HepG2 (cell line): ENCODE measurements around the gene B4GALT3. TPM values are rescaled to one million over a fixed set of nuclear protein-coding genes. Genes with fewer than 3 reads are reported as not detected.

Experiments used
- ATF7 ChIP-seq, 2 experiments: fragments of 450-650 bp in 1 of 2; sonication (generic) in 1 of 2; formaldehyde crosslinking in 1 of 2; IDR thresholded peaks; 2 replicates each; pipeline versions ENCODE4 v1.4.0 to v1.6.1; 2016 to 2020; ENCODE audit warnings: antibody characterized with exemption in 1 of 2, mild to moderate bottlenecking in 1 of 2, missing genetic modification reagents in 1 of 2
- CBX2 ChIP-seq, 2 experiments: fragments of 200-600 bp in 1 of 2; sonication (generic); formaldehyde crosslinking in 1 of 2; IDR thresholded peaks; 2 replicates each; pipeline versions ENCODE4 v1.7.0 to v1.8.1; 2018 to 2022; ENCODE audit warnings: low read depth in 2 of 2, low read length in 1 of 2, mild to moderate bottlenecking in 1 of 2, missing genetic modification reagents in 1 of 2
- CSRNP1 ChIP-seq: sonication (generic); formaldehyde crosslinking; IDR thresholded peaks from 2 replicates; pipeline ENCODE4 v1.8.1; 2023; ENCODE audit warnings: mild to moderate bottlenecking, missing genetic modification reagents
- FUBP1 ChIP-seq: sonication (generic); formaldehyde crosslinking; IDR thresholded peaks from 2 replicates; pipeline ENCODE4 v1.5.1; 2020; ENCODE audit warnings: missing genetic modification reagents, mild to moderate bottlenecking, borderline replicate concordance
- GTF3A ChIP-seq: sonication (generic); formaldehyde crosslinking; conservative IDR thresholded peaks from 2 replicates; pipeline ENCODE4 v1.4.0; 2020; ENCODE audit warnings: mild to moderate bottlenecking, missing genetic modification reagents
- IRX3 ChIP-seq: sonication (generic); formaldehyde crosslinking; IDR thresholded peaks from 2 replicates; pipeline ENCODE4 v1.8.1; 2023; ENCODE audit warnings: mild to moderate bottlenecking, low read depth, missing genetic modification reagents, borderline replicate concordance
- KDM2A ChIP-seq: sonication (generic); formaldehyde crosslinking; IDR thresholded peaks from 2 replicates; pipeline ENCODE4 v1.4.0; 2020; ENCODE audit warnings: low read depth, missing genetic modification reagents, borderline replicate concordance
- KLF11 ChIP-seq: IDR thresholded peaks from 2 replicates; pipeline ENCODE4 v1.6.1; 2016; ENCODE audit warnings: missing compliant biosample characterization
- MTERF4 ChIP-seq: sonication (generic); formaldehyde crosslinking; IDR thresholded peaks from 2 replicates; pipeline ENCODE4 v1.8.0; 2023; ENCODE audit warnings: mild to moderate bottlenecking, missing genetic modification reagents
- MXD3 ChIP-seq: IDR thresholded peaks from 2 replicates; pipeline ENCODE4 v1.6.1; 2016; ENCODE audit warnings: mild to moderate bottlenecking, missing biosample characterization, missing genetic modification reagents
- POLR2G ChIP-seq: fragments of 200-400 bp; formaldehyde crosslinking; IDR thresholded peaks from 2 replicates; pipeline ENCODE4 v1.6.1; 2018; ENCODE audit warnings: mild to moderate bottlenecking, low read depth, low read length, moderate library complexity
- PRDM10 ChIP-seq: sonication (generic); formaldehyde crosslinking; IDR thresholded peaks from 2 replicates; pipeline ENCODE4 v1.4.0; 2020; ENCODE audit warnings: low read depth, missing genetic modification reagents
- RAD21 ChIP-seq: fragments of 450-650 bp; formaldehyde crosslinking; IDR thresholded peaks from 2 replicates; pipeline ENCODE4 v1.5.0; 2020; ENCODE audit warnings: mild to moderate bottlenecking
- RFX1 ChIP-seq: fragments of 450-650 bp; IDR thresholded peaks from 2 replicates; pipeline ENCODE4 v1.6.1; 2017
- SMAD1 ChIP-seq: sonication (generic); formaldehyde crosslinking; IDR thresholded peaks from 2 replicates; pipeline ENCODE4 v1.4.0; 2020; ENCODE audit warnings: missing genetic modification reagents, low read depth, mild to moderate bottlenecking, borderline replicate concordance
- TAF1 ChIP-seq: sonication (generic); formaldehyde crosslinking; IDR thresholded peaks from 2 replicates; pipeline ENCODE4 v1.4.0; 2020; ENCODE audit warnings: missing genetic modification reagents
- TP53 ChIP-seq: sonication (generic); formaldehyde crosslinking; conservative IDR thresholded peaks from 2 replicates; pipeline ENCODE4 v1.4.0; 2020; ENCODE audit warnings: missing genetic modification reagents
- ZNF335 ChIP-seq: sonication (generic); formaldehyde crosslinking; IDR thresholded peaks from 2 replicates; pipeline ENCODE4 v1.4.0; 2020; ENCODE audit warnings: missing genetic modification reagents
- ZNF33A ChIP-seq: sonication (generic); formaldehyde crosslinking; IDR thresholded peaks from 2 replicates; pipeline ENCODE4 v1.5.1; 2020; ENCODE audit warnings: missing genetic modification reagents, mild to moderate bottlenecking, moderate library complexity, borderline replicate concordance
- ZNF878 ChIP-seq: sonication (generic); formaldehyde crosslinking; IDR thresholded peaks from 2 replicates; pipeline ENCODE4 v1.8.1; 2023; ENCODE audit warnings: mild to moderate bottlenecking, missing genetic modification reagents, moderate library complexity
- polyA plus RNA-seq, 8 experiments: library from polyadenylated mRNA; depleted of rRNA in 3 of 8; stranded (reverse) in 7 of 8; unstranded in 1 of 8; fragments of >200 nt; fragmentation: Illumina TruSeq in 4 of 8; extraction: Trizol in 4 of 8; gene quantifications; 2 replicates each; pipeline versions ENCODE4 v1.2.1 to v1.2.3, GENCODE V29; 2011 to 2016; ENCODE audit warnings: low read depth in 4 of 8, missing spikeins in 1 of 8, mixed read lengths in 1 of 8; ENCODE audit not compliant: insufficient read depth in 1 of 8
- total RNA-seq, 5 experiments: library from RNA; depleted of rRNA; stranded (reverse); fragments of >200 nt; fragmentation: Illumina TruSeq; extraction: Trizol; gene quantifications; 2 replicates each; pipeline ENCODE4 v1.2.3, GENCODE V29; 2016; ENCODE audit warnings: low read depth in 1 of 5

The B4GALT3 gene
- total and polyA plus RNA-seq, 2 of the 13 experiments (the other 11 are each of a cell fraction or from before 2014, with no cell fraction given): 35.6 to 40.4 TPM

- TF ChIP-seq TAF1 (CRISPR knock-in tag) (peak; percentile 34; the same call in 1 of the 2 replicates), GTF3A (CRISPR knock-in tag) (no peak), MTERF4 (CRISPR knock-in tag) (no peak), IRX3 (no peak), RAD21 (CRISPR knock-in tag) (peak; percentile 48; the same call in 1 of the 2 replicates), CSRNP1 (CRISPR knock-in tag) (0 out of 2 replicates have a peak, but pooled peaks have one; percentile 47), POLR2G (no peak), ZNF33A (CRISPR knock-in tag) (no peak), ZNF878 (CRISPR knock-in tag) (no peak), TP53 (no peak), PRDM10 (CRISPR knock-in tag) (no peak), RFX1 (no peak), ATF7 (IDR thresholded peaks at IDR 0.05) (no peak), ATF7 (CRISPR knock-in tag; IDR thresholded peaks at IDR 0.05) (no peak), KLF11 (CRISPR knock-in tag) (no peak), MXD3 (CRISPR knock-in tag) (no peak), FUBP1 (CRISPR knock-in tag) (no peak), ZNF335 (CRISPR knock-in tag) (no peak), SMAD1 (CRISPR knock-in tag) (no peak), CBX2 (IDR thresholded peaks at IDR 0.05; ENCODE audit: low read depth, low read length) (no peak), CBX2 (CRISPR knock-in tag; IDR thresholded peaks at IDR 0.05; ENCODE audit: low read depth) (no peak), KDM2A (CRISPR knock-in tag) (0 out of 2 replicates have a peak, but pooled peaks have one; percentile 21)
These were observed 21.0 kb upstream of the B4GALT3 start (continued) for GRCh38 chr1:161198194-161198896.
